ENCODE measurements around the gene DLGAP1. TPM values are rescaled to one million over a fixed set of nuclear protein-coding genes. Genes with fewer than 3 reads are reported as not detected.
"Not testable (repeated sequence)": the region's sequence is repeated elsewhere in the genome, so short reads cannot be mapped to it uniquely, and the experiment has no call there.

Gene DLGAP1
- total RNA-seq, 2 experiments from 2014 or later: 0.31 to 0.36 TPM

DNA sequence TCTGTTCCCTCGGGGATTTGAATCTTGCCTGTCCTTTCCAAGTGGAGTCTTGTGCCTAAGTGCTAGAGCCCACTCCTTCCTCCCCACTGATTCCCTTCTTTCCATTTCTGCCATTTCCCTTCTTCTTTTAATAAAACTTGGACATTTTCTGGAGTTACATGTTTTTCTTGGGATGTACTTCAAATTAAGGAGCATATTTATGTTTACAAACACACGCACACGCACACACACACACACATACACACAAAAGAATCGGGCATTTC lies 850.9 kb downstream of the DLGAP1 start:
- ATAC-seq (ENCODE audit: poor library complexity) (no peak), DNase-seq (no peak)
- H3K36me3 Mint-ChIP-seq (ENCODE audit: low read depth): no peaks in the 10 kb centered on the region
- no peaks in the 10 kb centered on the region for H3K36me3 ChIP-seq (ENCODE audit: insufficient read depth, low read length)
- no peaks in the 10 kb centered on the region for H3K27me3 ChIP-seq (ENCODE audit: control insufficient read depth in 1 of 2, insufficient read depth in 2 of 2, low read length in 2 of 2)
- peaks cover 8% of the 10 kb centered on the region for H3K4me1 Mint-ChIP-seq (ENCODE audit: low read depth)
- H3K27ac Mint-ChIP-seq: no peak overlapping the region
- no peaks in the 10 kb centered on the region for H3K27me3 Mint-ChIP-seq
- peaks cover 50% of the 10 kb centered on the region for H3K4me1 ChIP-seq (ENCODE audit: insufficient read depth, low read length)
- no peaks in the 10 kb centered on the region for H3K9me3 ChIP-seq (ENCODE audit: control insufficient read depth in 1 of 2, insufficient read depth in 1 of 2, low read length in 2 of 2)
- H3K4me3 ChIP-seq (ENCODE audit: low read length): peak overlapping the region; percentile 47
- peak overlapping the region; percentile 14 to 58 for H3K27ac ChIP-seq (ENCODE audit: low read depth in 1 of 2, low read length in 2 of 2)
- TF ChIP-seq, protein P1, sequence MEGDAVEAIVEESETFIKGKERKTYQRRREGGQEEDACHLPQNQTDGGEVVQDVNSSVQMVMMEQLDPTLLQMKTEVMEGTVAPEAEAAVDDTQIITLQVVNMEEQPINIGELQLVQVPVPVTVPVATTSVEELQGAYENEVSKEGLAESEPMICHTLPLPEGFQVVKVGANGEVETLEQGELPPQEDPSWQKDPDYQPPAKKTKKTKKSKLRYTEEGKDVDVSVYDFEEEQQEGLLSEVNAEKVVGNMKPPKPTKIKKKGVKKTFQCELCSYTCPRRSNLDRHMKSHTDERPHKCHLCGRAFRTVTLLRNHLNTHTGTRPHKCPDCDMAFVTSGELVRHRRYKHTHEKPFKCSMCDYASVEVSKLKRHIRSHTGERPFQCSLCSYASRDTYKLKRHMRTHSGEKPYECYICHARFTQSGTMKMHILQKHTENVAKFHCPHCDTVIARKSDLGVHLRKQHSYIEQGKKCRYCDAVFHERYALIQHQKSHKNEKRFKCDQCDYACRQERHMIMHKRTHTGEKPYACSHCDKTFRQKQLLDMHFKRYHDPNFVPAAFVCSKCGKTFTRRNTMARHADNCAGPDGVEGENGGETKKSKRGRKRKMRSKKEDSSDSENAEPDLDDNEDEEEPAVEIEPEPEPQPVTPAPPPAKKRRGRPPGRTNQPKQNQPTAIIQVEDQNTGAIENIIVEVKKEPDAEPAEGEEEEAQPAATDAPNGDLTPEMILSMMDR (IDR thresholded peaks at IDR 0.05): no peak
- CTCF ChIA-PET: interaction anchor here (1.7 to 2.7 kb wide), 3 partner anchors 10 to 149 kb away, joined by 6 to 35 read pairs (median 9); no protein-coding TSS in a partner anchor
- H3K9me3 Mint-ChIP-seq: no peaks in the 10 kb centered on the region
- POLR2A ChIA-PET: interaction anchor here (0.6 to 6.3 kb wide), 8 partner anchors 9 to 949 kb away, joined by 3 to 185 read pairs (median 5); partner anchors contain the start of genes MYL12B, SMCHD1 and TGIF1
- H3K4me3 Mint-ChIP-seq: no peak overlapping the region
- intact Hi-C loops (cut with DNase I, micrococcal nuclease): loop anchor here in 1 of 2 experiments (1.0 to 5.0 kb wide), 3 partner anchors 10 to 342 kb away; partner anchors contain the start of gene MYL12B

- H3K27ac Mint-ChIP-seq: no peak overlapping the region
- peak overlapping the region in 1 of 2 donors; percentile 58 for H3K27ac ChIP-seq (ENCODE audit: low read depth in 1 of 2, low read length in 2 of 2)
Measured at GRCh38 chr18:3603421-3604234, 851.5 kb downstream of the DLGAP1 start.

GRCh38 chr18:3601106-3601755 lies 853.9 kb downstream of the DLGAP1 start:
- not testable (repeated sequence) for ATAC-seq (ENCODE audit: poor library complexity); H3K9me3 Mint-ChIP-seq; H3K4me3 Mint-ChIP-seq; H3K36me3 ChIP-seq (ENCODE audit: insufficient read depth, low read length); H3K4me3 ChIP-seq (ENCODE audit: low read length); H3K27ac ChIP-seq (ENCODE audit: low read depth in 1 of 2, low read length in 2 of 2); H3K27me3 ChIP-seq (ENCODE audit: control insufficient read depth in 1 of 2, insufficient read depth in 2 of 2, low read length in 2 of 2); H3K9me3 ChIP-seq (ENCODE audit: control insufficient read depth in 1 of 2, insufficient read depth in 1 of 2, low read length in 2 of 2); H3K27ac Mint-ChIP-seq; DNase-seq; H3K27me3 Mint-ChIP-seq
- CTCF ChIA-PET: interaction anchor here (1.2 kb wide), 1 partner anchor 16 kb away, joined by 3 read pairs; no protein-coding TSS in a partner anchor
- peaks cover 21% of the 10 kb centered on the region for H3K4me1 Mint-ChIP-seq (ENCODE audit: low read depth)
- intact Hi-C loops (cut with DNase I, micrococcal nuclease): loop anchor here in 1 of 2 experiments (5.0 kb wide), 2 partner anchors 36 to 339 kb away; partner anchors contain the start of gene MYL12B
- H3K36me3 Mint-ChIP-seq (ENCODE audit: low read depth): peaks cover 14% of the 10 kb centered on the region
- POLR2A ChIA-PET: interaction anchor here (1.1 kb wide), 1 partner anchor 149 kb away, joined by 3 read pairs; no protein-coding TSS in a partner anchor
- H3K4me1 ChIP-seq (ENCODE audit: insufficient read depth, low read length): peaks cover 65% of the 10 kb centered on the region

More at GRCh38 chr18:3603421-3604234, 851.5 kb downstream of the DLGAP1 start:
- Histone ChIP-seq H3K27me3 (ENCODE audit: control insufficient read depth in 1 of 2, insufficient read depth in 2 of 2, low read length in 2 of 2) (no peaks in the 10 kb centered on the region), H3K4me1 (ENCODE audit: insufficient read depth, low read length) (peaks cover 55% of the 10 kb centered on the region), H3K9me3 (ENCODE audit: control insufficient read depth in 1 of 2, insufficient read depth in 1 of 2, low read length in 2 of 2) (no peaks in the 10 kb centered on the region), H3K36me3 (ENCODE audit: insufficient read depth, low read length) (no peaks in the 10 kb centered on the region), H3K4me3 (ENCODE audit: low read length) (peak overlapping the region; percentile 48)
- ATAC-seq (ENCODE audit: poor library complexity) (peak; percentile 28), DNase-seq (peak in 5 of 14 experiments; percentile 11 to 66 (median 60))
- intact Hi-C loops (cut with DNase I, micrococcal nuclease): loop anchor here in 1 of 2 experiments (1.0 to 5.0 kb wide), 3 partner anchors 9 to 341 kb away; partner anchors contain the start of gene MYL12B
- Mint-ChIP-seq H3K4me1 (ENCODE audit: low read depth) (peaks cover 8% of the 10 kb centered on the region), H3K9me3 (no peaks in the 10 kb centered on the region), H3K4me3 (no peak overlapping the region), H3K27me3 (no peaks in the 10 kb centered on the region), H3K36me3 (ENCODE audit: low read depth) (no peaks in the 10 kb centered on the region)
- ChIA-PET CTCF (interaction anchor here (0.8 to 2.7 kb wide), 4 partner anchors 9 to 149 kb away, joined by 3 to 35 read pairs (median 8); no protein-coding TSS in a partner anchor), POLR2A (interaction anchor here (0.6 to 6.3 kb wide), 10 partner anchors 9 to 948 kb away, joined by 3 to 185 read pairs (median 4); partner anchors contain the start of genes MYL12B, SMCHD1 and TGIF1)
- TF ChIP-seq, protein P1 (IDR thresholded peaks at IDR 0.05): no peak

All from CD4-positive, alpha-beta T cell (primary cell).